HG03095 (cell line): Measurements from ENCODE around the gene UQCR11.
A peak's percentile ranks its signal among the peaks of the same experiment; 100 is the strongest.

Source experiments
- ATAC-seq: cut with Tn5 transposase; IDR thresholded peaks from one replicate; pipeline ENCODE4 v1.9.1; 2021; ENCODE audit warnings: moderate library complexity; ENCODE audit not compliant: unreplicated experiment

UQCR11 gene

GRCh38 chr19:1592024-1592754 is 13.1 kb downstream of the UQCR11 start:
- ATAC-seq = peak; percentile 47

GRCh38 chr19:1591421-1592023 is 13.7 kb downstream of the UQCR11 start:
- ATAC-seq = no peak

GRCh38 chr19:1590641-1591397 is 14.4 kb downstream of the UQCR11 start:
- ATAC-seq = no peak

- ATAC-seq = no peak
Measured at GRCh38 chr19:1587872-1588271, 17.4 kb downstream of the UQCR11 start.

GRCh38 chr19:1585243-1585580 is 20.1 kb downstream of the UQCR11 start:
- no peak for ATAC-seq

- ATAC-seq = no peak
Measured at GRCh38 chr19:1584500-1585242, 20.6 kb downstream of the UQCR11 start.

GRCh38 chr19:1582201-1582600 is 23.1 kb downstream of the UQCR11 start:
- no peak for ATAC-seq

GRCh38 chr19:1580957-1581356 is 24.3 kb downstream of the UQCR11 start:
- ATAC-seq = no peak

GRCh38 chr19:1580382-1580781 is 24.9 kb downstream of the UQCR11 start:
- ATAC-seq = no peak

- ATAC-seq = no peak
Measured at GRCh38 chr19:1579222-1579621, 26.0 kb downstream of the UQCR11 start.

GRCh38 chr19:1577929-1578618 is 27.2 kb downstream of the UQCR11 start:
- no peak for ATAC-seq

GRCh38 chr19:1577090-1577928 is 28.0 kb downstream of the UQCR11 start:
- no peak for ATAC-seq

GRCh38 chr19:1576242-1577089 is 28.8 kb downstream of the UQCR11 start:
- ATAC-seq = no peak

GRCh38 chr19:1575323-1576241 is 29.7 kb downstream of the UQCR11 start:
- ATAC-seq = no peak

- no peak for ATAC-seq
Measured at GRCh38 chr19:1574354-1575136, 30.7 kb downstream of the UQCR11 start.

GRCh38 chr19:1572795-1573194 is 32.5 kb downstream of the UQCR11 start:
- no peak for ATAC-seq

GRCh38 chr19:1571358-1571757 is 33.9 kb downstream of the UQCR11 start:
- no peak for ATAC-seq
